Measurements from ENCODE around the gene WDFY3.

DNA sequence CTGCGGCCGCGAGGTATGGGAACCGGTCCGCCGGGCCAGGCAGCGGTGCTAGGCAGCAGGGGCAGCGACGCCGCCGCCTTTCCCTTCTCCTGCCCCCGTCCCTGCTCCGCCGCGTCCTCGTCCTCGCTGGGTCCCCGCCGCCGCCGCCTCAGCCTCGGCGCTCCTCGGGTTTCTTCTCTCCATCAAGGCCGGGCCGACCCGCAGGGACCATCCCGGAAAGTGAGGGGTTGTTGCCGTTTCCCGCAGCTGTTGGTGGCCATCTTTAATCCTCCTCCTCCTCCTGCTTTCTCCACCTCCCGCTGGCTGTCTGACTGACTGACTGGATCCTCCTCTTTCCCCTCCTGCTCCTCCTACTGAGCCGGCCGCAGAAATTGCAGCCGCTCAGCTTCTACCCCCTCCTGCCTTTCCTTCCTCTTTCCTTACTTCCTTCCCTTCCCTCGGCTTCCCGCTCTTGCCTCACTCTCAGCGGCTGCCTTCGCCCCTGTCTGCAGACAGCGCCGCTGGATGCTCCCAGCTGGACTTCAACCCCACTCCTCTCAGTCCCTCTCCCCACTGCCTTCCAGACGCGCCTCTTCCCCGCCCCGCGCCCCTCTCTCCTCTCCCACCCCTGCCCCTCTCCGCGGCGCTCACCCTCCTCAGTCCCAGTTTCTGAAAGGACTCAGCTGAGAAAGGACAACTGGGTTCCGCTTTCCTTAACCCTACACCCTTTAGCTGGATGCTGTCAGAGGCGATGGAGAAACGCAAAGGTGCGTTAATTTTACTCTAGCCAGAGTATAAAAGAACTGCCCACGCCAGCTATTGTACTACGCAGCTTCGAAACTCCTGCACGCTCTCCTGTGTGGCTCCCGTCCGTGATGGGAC is at the start of gene WDFY3:
- TF ChIP-seq EZH2 (IDR thresholded peaks at IDR 0.05; ENCODE audit: insufficient read depth, poor library complexity, severe bottlenecking): no peak
- no peak for TF ChIP-seq EZH2phosphoT487 (IDR thresholded peaks at IDR 0.05; ENCODE audit: insufficient read depth, low read depth)

Measured in GM23248 (cell line).